ENCODE measurements around the gene SPATS2L.
"Not testable (repeated sequence)": the region's sequence is repeated elsewhere in the genome, so short reads cannot be mapped to it uniquely, and the experiment has no call there.

Gene SPATS2L

GRCh38 chr2:200320991-200321390, 14.5 kb downstream of the SPATS2L start:
- no peak for DNase-seq

GRCh38 chr2:200321780-200322534, 15.5 kb downstream of the SPATS2L start:
- DNase-seq = no peak

- no peak for DNase-seq
These were observed 16.1 kb downstream of the SPATS2L start for GRCh38 chr2:200322607-200323006.

- no peak for DNase-seq
These were observed 17.9 kb downstream of the SPATS2L start for GRCh38 chr2:200324362-200324761.

GRCh38 chr2:200329384-200329783, 22.9 kb downstream of the SPATS2L start:
- no peak for DNase-seq

- no peak for DNase-seq
These were observed 23.3 kb downstream of the SPATS2L start for GRCh38 chr2:200329798-200330197.

GRCh38 chr2:200330351-200331060, 24.0 kb downstream of the SPATS2L start:
- DNase-seq = no peak

GRCh38 chr2:200331061-200331400, 24.5 kb downstream of the SPATS2L start:
- no peak for DNase-seq

GRCh38 chr2:200335657-200336056, 29.2 kb downstream of the SPATS2L start:
- DNase-seq = no peak

GRCh38 chr2:200336980-200337615, 30.6 kb downstream of the SPATS2L start:
- no peak for DNase-seq

GRCh38 chr2:200337621-200338020, 31.1 kb downstream of the SPATS2L start:
- DNase-seq = no peak

GRCh38 chr2:200338692-200339091, 32.2 kb downstream of the SPATS2L start:
- no peak for DNase-seq

GRCh38 chr2:200340508-200341224, 34.2 kb downstream of the SPATS2L start:
- DNase-seq = no peak

GRCh38 chr2:200341376-200341775, 34.9 kb downstream of the SPATS2L start:
- DNase-seq = no peak

- no peak for DNase-seq
These were observed 35.7 kb downstream of the SPATS2L start for GRCh38 chr2:200342235-200342634.

- DNase-seq = no peak
These were observed 36.2 kb downstream of the SPATS2L start for GRCh38 chr2:200342654-200343053.

- DNase-seq = not testable (repeated sequence)
These were observed 37.7 kb downstream of the SPATS2L start for GRCh38 chr2:200344202-200344601.

- no peak for DNase-seq
These were observed 39.5 kb downstream of the SPATS2L start for GRCh38 chr2:200345975-200346374.

GRCh38 chr2:200347301-200347700, 40.8 kb downstream of the SPATS2L start:
- DNase-seq = no peak

- DNase-seq = no peak
These were observed 42.5 kb downstream of the SPATS2L start for GRCh38 chr2:200348897-200349563.

- no peak for DNase-seq
These were observed 43.4 kb downstream of the SPATS2L start for GRCh38 chr2:200349868-200350267.

GRCh38 chr2:200350850-200351285, 44.4 kb downstream of the SPATS2L start:
- no peak for DNase-seq

GRCh38 chr2:200351815-200352214, 45.3 kb downstream of the SPATS2L start:
- no peak for DNase-seq

All from NCI-H1105 treated with DMSO at 0.1 percent for 48 hours (cell line).